ENCODE data around the gene RBMY1D.

DNA sequence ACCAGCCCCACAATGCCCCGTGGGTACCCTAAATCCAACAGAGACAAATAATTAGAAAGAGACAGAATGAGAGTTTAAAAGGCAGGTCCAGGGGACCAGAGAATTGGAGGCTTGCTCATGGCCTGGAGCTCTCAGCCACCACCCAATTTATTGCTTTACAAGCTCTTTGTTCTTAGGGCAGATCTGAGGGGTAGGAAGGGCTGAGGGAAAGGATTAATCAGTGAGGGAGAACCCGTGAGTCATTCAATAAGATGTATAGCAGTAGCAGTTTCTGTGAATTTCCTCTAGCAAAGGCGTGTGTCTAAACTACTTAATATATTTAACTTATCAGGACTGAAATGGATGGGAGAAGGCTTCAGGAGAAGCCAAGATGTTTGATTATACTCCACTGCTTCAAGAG is 48.8 kb downstream of the RBMY1D start:
- TF ChIP-seq CTCF (IDR thresholded peaks at IDR 0.05; ENCODE audit: insufficient read depth, low read depth, low read length) (no peak), EZH2 (IDR thresholded peaks at IDR 0.05; ENCODE audit: insufficient read depth, low read length) (no peak)
